Measurements from ENCODE around the gene DOCK3.

- TF ChIP-seq, protein P1, sequence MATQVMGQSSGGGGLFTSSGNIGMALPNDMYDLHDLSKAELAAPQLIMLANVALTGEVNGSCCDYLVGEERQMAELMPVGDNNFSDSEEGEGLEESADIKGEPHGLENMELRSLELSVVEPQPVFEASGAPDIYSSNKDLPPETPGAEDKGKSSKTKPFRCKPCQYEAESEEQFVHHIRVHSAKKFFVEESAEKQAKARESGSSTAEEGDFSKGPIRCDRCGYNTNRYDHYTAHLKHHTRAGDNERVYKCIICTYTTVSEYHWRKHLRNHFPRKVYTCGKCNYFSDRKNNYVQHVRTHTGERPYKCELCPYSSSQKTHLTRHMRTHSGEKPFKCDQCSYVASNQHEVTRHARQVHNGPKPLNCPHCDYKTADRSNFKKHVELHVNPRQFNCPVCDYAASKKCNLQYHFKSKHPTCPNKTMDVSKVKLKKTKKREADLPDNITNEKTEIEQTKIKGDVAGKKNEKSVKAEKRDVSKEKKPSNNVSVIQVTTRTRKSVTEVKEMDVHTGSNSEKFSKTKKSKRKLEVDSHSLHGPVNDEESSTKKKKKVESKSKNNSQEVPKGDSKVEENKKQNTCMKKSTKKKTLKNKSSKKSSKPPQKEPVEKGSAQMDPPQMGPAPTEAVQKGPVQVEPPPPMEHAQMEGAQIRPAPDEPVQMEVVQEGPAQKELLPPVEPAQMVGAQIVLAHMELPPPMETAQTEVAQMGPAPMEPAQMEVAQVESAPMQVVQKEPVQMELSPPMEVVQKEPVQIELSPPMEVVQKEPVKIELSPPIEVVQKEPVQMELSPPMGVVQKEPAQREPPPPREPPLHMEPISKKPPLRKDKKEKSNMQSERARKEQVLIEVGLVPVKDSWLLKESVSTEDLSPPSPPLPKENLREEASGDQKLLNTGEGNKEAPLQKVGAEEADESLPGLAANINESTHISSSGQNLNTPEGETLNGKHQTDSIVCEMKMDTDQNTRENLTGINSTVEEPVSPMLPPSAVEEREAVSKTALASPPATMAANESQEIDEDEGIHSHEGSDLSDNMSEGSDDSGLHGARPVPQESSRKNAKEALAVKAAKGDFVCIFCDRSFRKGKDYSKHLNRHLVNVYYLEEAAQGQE (IDR thresholded peaks at IDR 0.05; ENCODE audit: insufficient read depth in 1 of 2, low read depth in 2 of 2, low read length in 2 of 2), result no peak
- no peak for TF ChIP-seq POLR2AphosphoS5 (IDR thresholded peaks at IDR 0.05; ENCODE audit: low read depth, low read length)
- no peak for TF ChIP-seq TAF1 (IDR thresholded peaks at IDR 0.05; ENCODE audit: borderline replicate concordance, insufficient read depth, low read length)
- TF ChIP-seq SIN3A (IDR thresholded peaks at IDR 0.05; ENCODE audit: borderline replicate concordance, insufficient read depth, low read length), result no peak
Measured at GRCh38 chr3:50853936-50854335, 179.2 kb downstream of the DOCK3 start.

Data from PFSK-1 (cell line).